ENCODE measurements around the gene FOXP1.

FOXP1 gene

DNA sequence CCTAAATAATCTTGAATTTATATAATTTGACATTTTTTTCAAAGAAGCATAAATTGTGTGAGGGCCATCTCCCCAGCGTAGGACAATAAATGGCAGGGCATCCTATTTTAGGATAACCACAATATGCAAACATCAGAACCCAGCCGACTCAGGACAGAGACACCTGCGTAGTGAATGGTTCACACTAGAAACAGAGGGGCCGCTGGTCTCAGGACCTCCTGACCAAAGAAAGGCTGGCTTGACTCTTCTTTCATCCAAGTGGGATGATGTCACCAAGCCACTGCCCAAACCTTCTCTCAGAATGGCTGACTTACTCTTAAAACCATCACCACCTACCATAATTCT, 162.1 kb downstream of the FOXP1 start:
- no peak for DNase-seq

DNA sequence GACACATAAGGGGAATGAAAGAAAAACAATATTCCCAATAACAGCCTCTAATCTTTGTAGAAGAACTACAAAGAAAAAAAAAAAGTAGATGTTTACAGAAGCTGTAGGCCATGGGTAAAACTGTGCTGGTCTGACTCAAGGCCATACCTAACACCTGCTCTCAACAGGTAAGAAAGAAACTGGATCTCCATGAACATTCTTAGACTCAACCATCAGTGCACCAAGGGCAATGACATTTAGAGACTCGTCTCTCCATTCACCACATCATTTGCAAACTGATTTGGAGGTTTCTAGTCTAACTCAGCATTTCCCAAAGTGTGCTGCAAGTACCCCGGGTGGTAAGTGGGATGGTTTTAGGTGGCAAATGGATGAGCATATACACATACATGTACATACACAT, 164.2 kb downstream of the FOXP1 start:
- DNase-seq, result no peak

DNA sequence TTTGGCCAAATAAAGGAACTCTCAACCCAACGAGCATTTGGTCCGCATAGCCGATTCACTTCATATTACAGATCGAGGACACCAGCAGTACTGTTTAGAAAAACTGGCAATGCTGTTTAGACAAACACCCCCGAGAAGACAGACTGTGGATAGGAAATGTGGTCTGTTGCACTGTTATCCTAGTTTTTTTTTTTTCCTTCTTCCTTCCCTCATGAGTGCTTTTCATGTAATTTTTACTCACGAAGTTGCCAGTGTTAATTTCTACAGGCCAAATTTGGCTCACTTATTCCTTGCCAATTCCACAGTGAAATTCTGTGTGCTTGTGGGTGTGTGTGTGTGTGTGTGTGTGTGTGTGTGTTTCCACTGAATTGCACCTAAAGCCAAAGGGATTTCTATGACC, 165.7 kb downstream of the FOXP1 start:
- no peak for DNase-seq

DNA sequence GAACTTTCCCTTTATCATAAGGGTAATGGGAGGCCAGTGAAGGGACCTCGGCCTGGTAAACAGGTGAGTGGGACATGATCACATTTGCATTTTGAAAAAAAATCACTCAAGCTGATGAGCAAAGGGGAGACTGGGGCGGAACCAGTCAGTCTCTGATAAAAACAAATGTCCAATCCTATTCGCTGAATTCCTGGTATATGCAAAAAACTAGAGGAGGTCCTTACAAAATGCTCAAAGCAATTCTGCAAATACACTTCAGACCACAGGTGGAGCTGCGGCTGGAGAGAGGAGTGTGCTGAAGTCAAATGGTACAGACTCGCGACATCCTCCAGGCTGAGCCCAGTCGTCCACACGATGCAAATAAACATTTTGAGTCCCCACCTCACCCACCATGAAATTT, 166.7 kb downstream of the FOXP1 start:
- no peak for DNase-seq

DNA sequence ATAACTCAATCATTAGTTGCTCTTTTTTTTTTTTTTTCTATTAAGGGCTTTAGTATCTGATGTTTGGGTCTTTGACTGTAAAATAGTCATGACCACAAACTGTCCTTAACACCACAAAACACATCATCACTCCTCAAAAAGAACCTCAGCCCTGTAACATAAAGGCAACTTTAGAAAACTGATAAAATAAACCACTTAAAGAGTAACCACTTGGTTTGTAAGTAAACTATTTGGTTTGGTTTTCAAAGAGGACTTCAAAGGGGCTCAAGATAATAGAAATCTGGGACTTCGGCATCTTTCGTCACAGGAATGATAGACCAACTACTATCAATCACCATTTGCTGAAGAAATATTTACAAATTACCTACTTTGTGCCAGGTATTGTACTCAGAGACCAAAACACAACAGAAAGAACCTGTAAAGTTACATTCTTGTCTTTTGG, 167.8 kb downstream of the FOXP1 start:
- DNase-seq, result no peak

DNA sequence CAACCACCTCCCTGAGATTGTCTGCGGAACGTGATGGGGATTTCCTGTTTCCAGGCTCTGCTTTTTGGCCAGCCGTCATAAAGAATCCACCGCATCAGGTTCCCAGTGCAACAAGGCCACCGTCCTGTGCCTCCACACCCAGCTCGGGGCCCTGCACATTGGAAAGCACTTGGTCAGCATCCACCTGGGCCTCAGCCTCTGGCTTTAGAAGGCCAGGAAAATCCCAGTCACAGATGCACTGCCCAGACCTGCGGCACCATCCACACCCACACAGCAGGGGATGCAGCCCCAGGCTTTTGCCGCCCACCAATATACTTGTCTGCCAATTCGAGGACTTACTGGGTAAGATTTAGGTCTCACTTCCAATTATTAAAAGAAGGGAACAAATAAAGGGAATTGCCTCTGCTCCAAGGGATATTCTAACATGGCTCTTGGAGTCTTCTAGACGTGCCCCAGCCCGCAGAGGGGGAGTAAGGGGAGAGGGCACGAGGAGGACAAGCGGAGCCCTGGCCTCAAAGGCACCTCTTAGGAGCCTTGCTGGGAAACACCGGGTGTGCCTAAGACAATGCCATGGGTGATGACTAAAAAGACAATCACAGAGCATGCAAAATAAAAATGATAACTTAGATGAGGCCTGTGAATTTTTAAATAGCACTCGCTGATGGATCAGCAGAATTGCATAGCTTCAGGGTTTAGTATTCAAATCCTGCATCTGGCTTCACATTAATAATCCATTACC, 169.2 kb downstream of the FOXP1 start:
- no peak for DNase-seq

DNA sequence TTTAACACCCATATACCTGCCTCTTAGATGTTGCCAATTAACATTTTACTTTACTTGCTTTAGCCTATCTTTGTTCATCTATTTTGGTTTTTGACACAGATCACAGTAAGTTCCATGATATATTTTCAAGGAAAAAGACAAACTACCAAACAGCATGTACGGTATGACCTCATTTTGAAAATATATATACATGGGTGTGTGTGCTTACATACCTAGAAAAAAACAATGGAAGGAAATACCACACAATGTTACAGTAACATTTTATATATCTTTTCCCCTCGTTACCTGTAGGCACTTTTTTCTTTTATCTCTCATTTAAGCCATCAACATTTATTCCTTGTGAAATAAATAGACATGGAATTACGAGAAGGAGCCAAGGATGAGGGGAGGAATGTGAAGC, 170.0 kb downstream of the FOXP1 start:
- no peak for DNase-seq

DNA sequence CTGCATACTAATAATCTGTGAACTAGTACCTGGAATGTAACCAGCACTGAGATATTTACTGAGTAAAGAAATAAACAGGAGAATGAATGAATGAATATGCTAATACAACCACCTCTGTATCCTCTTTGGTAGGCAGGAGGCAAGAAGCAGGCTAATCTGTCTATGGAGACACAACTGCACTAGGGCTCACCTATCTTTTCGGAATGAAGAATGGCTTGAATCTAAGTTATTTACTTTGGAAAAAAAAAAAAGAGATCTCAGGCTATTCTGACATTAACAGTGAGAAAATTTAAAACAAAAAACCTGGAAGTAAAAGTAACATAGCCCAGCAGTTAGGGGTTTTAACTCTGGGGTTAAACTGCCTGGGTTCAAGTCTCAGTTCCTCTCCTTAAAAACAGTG, 174.2 kb downstream of the FOXP1 start:
- no peak for DNase-seq

DNA sequence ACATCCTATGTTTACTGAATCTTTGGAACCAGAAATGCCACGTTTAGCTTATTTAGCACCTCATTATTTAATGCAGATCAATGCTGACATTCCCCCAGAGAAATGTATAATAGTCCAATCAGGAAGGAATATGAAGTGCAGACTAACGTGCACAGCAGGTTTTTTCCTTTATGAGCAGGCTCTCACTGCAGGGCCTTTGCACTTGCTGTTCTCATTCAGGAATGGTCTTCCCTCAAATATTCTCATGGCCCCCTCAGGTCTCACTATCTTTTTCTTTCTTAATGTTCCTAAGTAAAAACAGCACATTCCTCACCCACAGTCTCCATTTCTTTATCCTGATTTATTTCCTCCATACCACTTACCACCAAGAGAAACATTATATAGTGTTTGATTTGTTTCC, 174.6 kb downstream of the FOXP1 start:
- no peak for DNase-seq

DNA sequence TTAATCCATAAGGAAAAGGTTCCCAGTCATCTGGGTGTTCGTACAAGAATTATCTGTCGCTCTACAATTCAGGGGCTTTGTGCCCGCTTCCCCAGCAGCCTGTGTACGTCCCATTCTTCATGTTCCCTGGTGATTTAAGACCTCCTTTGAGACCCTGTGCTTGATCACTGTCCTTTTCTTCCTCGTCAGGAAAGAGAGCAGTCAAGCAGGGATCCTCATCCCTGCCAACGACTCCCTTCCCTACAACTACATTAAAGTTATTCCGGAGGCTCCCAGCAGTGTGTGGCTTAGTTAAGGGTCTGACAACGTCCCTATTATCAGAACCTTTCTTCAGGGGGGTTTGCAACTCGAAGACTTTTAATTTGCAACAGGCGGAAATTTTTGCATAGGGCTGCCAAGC, 175.7 kb downstream of the FOXP1 start:
- no peak for DNase-seq

DNA sequence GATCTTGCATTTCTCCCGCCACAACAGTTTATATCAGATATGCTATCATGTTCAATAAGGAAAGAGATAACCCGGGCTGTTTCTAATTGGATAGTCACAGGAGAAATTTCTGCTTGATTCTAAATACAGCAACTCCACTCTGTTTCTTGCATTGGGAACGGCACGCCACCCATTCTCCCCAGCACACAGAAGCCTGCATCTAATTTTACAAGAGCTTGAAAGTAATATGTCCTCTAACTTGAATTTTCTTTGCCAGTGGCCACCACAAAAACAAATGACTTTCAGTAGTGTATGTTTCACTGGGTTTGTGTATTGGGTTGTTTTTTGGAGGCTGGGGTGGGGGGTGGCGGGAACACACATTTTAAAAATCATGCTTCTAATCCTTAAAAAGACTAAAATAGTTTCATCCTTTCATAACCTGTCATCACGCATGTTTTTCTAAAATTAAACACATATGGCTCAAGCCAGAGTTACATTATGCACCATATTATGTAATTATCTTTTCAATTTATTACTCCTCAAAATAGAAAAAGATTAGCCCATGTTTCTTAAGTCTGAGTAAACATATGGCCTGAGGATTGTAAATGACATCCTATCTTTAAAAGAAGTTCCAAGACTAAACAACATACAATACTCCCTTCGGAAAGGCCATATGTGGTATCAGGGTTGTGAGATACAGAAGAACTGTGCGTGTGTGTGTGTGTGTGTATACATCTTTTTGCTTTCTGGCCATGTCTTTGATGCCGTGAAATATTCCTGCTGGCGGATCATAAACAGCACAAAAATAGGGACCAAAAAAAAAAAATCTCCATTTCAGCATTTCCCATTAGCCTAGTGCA, 176.3 kb downstream of the FOXP1 start:
- no peak for DNase-seq

DNA sequence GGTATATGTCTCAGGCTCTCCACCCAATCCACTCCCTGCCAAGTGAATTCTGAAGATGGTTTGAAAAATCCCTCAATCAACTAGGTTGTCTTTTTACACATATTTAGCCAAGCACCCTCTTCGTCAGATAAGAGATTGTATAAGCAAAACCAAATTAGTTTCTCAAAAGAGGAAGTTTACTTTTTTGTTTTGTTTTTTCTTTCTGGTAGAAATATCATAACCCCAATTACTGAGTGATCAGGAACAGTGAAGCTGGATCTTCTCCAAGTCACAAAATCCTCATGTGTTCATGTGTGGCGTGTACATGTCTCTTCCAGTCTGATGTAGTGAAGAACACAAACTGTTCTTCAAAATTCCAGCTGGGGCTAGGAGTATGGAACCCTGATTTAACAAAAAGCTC, 180.6 kb downstream of the FOXP1 start:
- no peak for DNase-seq

DNA sequence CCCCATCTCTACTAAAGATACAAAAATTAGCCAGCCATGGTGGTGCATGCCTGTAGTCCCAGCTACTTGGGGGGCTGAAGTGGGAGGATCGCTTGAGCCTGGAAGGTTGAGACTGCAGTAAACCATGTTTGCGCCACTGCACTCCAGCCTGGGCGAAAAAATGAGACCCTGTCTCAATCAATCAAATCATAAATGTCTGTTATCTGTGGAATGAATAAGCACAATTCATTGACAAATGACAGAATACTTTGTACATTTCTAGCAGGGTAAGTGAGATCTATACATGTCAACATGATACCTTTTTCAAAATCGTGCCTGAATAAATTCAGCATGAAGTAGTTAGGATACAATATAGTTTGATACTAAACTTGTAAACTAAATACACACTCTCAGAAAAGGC, 181.2 kb downstream of the FOXP1 start:
- DNase-seq, result no peak

DNA sequence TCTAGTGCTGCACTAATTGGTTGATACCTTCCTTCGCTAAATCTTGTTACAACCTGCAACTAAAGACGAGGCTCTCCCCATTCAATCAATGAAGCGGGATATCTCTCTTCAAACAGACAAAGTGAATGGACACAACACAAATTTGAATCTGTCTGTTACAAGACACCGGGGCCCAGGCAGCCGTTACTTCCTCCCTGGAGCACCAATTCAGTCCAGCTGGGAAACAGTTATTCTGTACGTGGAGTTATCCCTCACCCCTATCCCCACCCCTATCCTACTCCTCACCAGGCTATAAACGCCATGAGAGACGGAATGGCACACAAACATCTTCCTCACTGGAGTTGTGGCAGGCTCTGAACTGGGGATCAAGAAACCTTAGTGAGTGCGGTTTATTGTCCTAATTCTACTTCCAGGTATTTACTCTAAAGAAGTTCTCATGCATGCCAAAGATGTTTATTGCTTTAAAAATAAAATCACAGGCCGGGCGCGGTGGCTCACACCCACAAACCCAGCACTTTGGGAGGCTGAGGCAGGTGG, 181.8 kb downstream of the FOXP1 start:
- DNase-seq, result no peak

DNA sequence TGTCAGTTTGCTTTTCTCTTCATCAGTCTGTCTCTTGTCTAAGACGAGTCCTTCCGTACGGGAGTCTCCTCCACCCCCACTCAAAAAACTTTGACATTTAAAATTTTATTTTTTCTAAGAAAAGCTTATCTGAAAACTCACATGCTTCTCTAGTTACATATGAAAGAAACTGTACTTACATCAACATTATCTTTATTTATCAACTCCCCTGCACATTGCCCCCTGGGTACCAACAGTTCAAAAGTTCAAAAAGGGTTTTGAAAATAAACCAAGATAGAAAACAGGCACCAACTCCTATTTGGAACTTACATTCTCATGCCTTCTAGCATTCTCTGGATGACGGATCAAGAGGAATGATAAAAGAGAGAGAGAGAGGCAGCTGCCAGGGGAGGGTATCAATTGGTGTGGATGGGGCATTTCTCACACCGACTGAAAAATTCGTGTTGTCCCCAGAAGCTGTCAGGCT, 182.5 kb downstream of the FOXP1 start:
- no peak for DNase-seq

DNA sequence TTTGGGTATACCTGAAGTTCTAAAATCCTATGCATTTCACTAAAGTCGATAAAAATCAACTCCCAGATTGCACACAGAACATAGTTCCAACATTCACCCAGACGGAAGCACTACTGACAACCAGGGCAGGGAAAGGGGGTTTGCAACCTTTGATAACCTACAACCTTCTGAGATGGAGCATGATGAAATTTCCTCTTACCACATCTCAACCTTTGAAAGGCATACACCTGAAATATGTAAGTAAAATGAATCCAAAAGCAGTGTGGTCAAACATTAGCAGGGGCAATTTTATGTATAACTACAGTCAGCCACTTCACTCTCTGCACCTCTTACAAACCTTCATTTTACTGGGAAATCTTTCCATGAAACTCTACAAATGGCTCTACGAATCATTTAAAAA, 184.1 kb downstream of the FOXP1 start:
- DNase-seq, result no peak

DNA sequence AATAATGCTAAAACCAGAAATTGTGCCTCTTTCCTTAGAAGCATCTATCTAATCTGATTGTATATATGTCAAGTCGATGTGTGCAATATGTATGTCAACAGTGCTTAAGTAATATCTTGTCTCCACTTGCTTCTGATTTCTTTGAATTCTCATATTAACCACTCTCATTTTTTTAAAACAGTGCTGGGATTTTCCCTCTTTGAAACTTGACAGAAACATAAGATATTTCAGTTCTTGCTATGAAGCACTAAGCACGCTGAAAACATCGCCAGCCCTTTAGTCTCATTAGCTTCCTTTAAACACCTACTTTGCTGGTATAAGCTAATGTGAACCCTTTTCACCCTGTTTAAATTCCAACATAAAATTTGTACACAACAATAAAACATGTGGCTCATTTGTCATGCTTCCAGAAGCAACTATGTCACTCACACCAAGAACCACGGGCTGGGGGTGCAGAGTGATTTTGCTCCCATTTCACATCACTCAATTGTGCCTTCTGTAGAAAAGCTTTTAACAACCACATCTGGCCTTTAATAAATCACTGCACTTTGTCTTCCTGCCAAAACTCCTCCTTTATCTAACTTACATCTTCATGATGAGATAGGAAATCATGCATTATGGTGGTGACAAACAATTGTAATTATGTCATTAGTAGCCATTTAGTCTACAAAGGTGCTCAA, 185.2 kb downstream of the FOXP1 start:
- DNase-seq, result no peak

DNA sequence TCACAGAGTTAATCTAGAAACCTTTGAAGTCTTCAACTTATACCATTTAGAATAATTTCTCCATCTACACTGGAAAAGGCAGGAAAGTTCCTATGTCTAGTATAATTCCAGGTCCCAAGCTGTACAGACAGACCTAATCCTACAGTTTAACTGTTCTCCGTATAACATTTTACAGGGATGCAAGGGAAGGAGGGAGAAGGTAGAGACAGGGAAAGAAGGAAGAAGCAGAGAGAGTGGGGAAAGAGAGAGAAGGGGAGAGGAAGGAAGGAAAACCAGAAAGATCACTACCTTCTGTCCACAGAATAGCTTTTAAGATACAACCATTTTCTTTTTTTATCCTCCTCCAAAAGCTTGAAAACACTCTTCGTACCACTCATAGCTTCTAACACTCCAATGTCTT, 185.8 kb downstream of the FOXP1 start:
- no peak for DNase-seq

DNA sequence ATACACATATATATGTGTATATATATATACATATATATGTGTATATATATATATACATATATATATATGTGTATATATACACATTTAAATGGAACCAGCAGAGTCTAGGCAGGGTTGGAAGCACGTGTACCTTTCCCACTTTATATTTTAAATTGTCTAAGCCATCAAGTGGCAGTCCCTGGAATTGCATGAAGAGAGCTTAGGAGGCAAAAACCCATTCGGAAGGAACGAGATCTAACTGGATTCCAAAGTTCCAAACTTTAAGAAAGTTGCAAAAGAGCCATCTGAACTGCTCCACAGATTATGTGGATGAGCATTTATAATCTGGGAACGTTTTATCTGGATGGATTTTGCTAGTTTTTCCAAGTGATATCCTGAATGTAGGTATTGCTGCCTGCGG, 186.5 kb downstream of the FOXP1 start:
- DNase-seq, result no peak

DNA sequence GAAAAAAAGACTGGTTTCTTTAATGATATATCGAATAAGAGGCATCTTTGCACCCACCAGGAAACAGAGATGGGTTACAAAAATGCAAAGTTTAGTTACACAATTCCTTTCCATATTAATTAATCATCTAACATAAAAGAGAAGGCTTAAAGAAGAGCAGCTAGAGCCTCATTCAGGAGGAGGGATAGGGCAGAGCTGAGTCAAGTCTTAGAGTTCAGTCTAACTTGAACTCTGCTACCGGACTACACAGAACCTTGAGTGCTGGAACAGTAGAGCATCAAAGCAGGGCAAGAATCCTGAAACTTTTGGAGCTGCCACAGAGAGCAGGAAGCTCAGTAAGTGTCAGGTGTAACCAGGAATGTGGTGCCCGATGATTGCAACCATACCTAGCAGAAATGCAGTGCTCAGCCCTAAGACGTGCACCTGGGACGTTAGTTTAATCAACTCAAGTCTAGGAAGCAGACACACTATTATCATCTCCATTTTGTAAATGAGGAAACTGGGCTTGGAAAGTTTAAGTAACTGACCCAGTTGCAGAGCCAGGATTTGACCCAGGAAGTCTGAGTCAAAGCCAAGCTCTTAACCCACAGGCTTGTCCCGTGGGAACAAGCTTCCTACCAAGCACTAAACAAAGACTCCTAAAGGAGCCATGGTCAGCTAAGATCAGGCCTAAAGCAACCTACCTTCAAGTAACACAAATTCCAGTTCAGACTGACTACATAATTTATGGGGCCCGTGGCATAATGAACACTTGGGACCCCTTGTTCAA, 187.4 kb downstream of the FOXP1 start:
- DNase-seq, result no peak

DNA sequence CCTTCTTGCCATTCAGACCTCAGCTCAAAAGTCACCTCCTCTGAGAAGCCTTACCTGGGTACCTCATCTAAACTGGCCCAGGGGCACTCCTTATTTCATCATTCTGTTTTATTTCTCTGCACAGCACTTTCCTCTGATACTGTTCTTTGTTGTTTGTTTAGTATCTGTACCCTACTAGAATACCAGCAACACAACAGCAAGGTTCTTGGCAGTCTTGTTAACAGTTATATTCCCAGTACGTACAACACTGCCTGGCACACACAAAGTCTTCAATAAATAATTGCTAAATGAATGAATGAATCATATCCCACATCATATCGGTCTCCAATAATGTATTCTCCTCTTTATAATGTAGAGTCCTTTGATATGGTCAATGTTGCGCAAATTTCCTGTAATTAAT, 188.1 kb downstream of the FOXP1 start:
- no peak for DNase-seq

DNA sequence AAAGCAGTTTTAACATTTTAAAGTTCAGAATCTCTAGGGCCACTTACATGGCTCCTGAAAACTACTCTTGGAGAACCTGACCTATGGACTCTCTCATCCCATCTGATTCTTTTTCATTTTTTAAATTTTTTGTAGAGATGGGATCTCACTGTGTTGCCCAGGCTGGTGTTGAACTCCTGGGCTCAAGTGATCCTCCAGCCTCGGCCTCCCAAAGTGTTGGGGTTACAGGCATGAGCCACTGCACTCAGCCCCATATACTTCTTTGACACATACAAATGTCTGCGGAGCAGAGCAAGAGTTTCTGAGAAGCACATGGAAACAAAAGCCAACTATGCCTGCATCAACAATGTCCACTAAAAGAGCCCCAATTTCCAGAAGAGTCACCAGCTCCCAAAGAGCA, 189.8 kb downstream of the FOXP1 start:
- no peak for DNase-seq

DNA sequence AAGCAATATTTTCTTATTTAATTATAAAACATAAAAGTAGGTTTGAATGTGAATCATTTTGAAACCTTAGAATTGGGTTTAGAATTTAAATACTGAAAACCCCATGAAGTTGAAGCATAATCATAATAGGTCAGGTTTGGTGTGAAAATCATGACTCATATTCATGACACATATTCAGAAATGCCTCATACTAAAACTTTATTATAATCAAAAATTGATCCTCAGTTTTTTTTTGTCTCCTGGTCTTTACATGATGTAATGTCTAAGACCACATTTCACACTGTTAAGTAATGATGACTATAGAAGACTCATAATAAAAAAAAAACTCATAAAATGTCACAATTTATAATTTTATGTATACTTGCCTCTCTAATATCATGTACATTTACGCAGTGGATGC, 190.4 kb downstream of the FOXP1 start:
- no peak for DNase-seq

Measured in NCI-H774 (cell line).